Activated CD8-positive, alpha-beta memory T cell treated with anti-CD3 and anti-CD28 coated beads for 24 hours (primary cell): ENCODE data around the gene KCNIP3.

Experiments
- DNase-seq: peaks from one replicate; pipeline ENCODE4 v3.0.0-alpha.2; 2020

The KCNIP3 gene

GRCh38 chr2:95297639-95298395, 670 bp downstream of the KCNIP3 start:
- DNase-seq = no peak

GRCh38 chr2:95298486-95299111, 1.5 kb downstream of the KCNIP3 start:
- no peak for DNase-seq

GRCh38 chr2:95299961-95300360, 2.8 kb downstream of the KCNIP3 start:
- no peak for DNase-seq

- no peak for DNase-seq
These were observed 3.3 kb downstream of the KCNIP3 start for GRCh38 chr2:95300450-95300849.

- no peak for DNase-seq
These were observed 4.0 kb downstream of the KCNIP3 start for GRCh38 chr2:95301186-95301585.

- no peak for DNase-seq
These were observed 4.9 kb downstream of the KCNIP3 start for GRCh38 chr2:95301876-95302641.

GRCh38 chr2:95303191-95303919, 6.2 kb downstream of the KCNIP3 start:
- DNase-seq = no peak

- DNase-seq = no peak
These were observed 8.4 kb downstream of the KCNIP3 start for GRCh38 chr2:95305380-95306061.

- DNase-seq = no peak
These were observed 9.3 kb downstream of the KCNIP3 start for GRCh38 chr2:95306336-95306895.

GRCh38 chr2:95307036-95307435, 9.9 kb downstream of the KCNIP3 start:
- no peak for DNase-seq

- DNase-seq = no peak
These were observed 10.7 kb downstream of the KCNIP3 start for GRCh38 chr2:95307878-95308277.

- no peak for DNase-seq
These were observed 11.4 kb downstream of the KCNIP3 start for GRCh38 chr2:95308426-95308990.

GRCh38 chr2:95309599-95309998, 12.5 kb downstream of the KCNIP3 start:
- no peak for DNase-seq

- no peak for DNase-seq
These were observed 13.1 kb downstream of the KCNIP3 start for GRCh38 chr2:95310216-95310615.

GRCh38 chr2:95310651-95311050, 13.5 kb downstream of the KCNIP3 start:
- no peak for DNase-seq

- no peak for DNase-seq
These were observed 14.8 kb downstream of the KCNIP3 start for GRCh38 chr2:95311815-95312542.

- DNase-seq = no peak
These were observed 15.5 kb downstream of the KCNIP3 start for GRCh38 chr2:95312543-95313201.

GRCh38 chr2:95313296-95314131, 16.4 kb downstream of the KCNIP3 start:
- no peak for DNase-seq

GRCh38 chr2:95314598-95314963, 17.4 kb downstream of the KCNIP3 start:
- DNase-seq = no peak
